Activated naive CD8-positive, alpha-beta T cell (primary cell): ENCODE measurements around the gene SETBP1.

Source experiments
- H3K27ac Mint-ChIP-seq: one replicate; pipeline ENCODE4 v1.8.0; 2021; ENCODE audit warnings: mixed read lengths
- H3K27me3 Mint-ChIP-seq: one replicate; pipeline ENCODE4 v1.8.0; 2021; ENCODE audit warnings: mixed read lengths
- H3K36me3 Mint-ChIP-seq: one replicate; pipeline ENCODE4 v1.8.0; 2021; ENCODE audit warnings: mixed read lengths
- H3K4me1 Mint-ChIP-seq: one replicate; pipeline ENCODE4 v1.8.0; 2021; ENCODE audit warnings: low read depth, mixed read lengths
- H3K4me3 Mint-ChIP-seq: one replicate; pipeline ENCODE4 v1.8.0; 2021; ENCODE audit warnings: mild to moderate bottlenecking, mixed read lengths
- H3K9me3 Mint-ChIP-seq: one replicate; pipeline ENCODE4 v1.8.0; 2021; ENCODE audit warnings: low read depth, mixed read lengths

The SETBP1 gene

GRCh38 chr18:44909191-44909719, 228.6 kb downstream of the SETBP1 start:
- no peak overlapping the region for H3K27ac Mint-ChIP-seq
- peaks cover 4% of the 10 kb centered on the region for H3K27me3 Mint-ChIP-seq
- H3K36me3 Mint-ChIP-seq, result no peaks in the 10 kb centered on the region
- peaks cover 4% of the 10 kb centered on the region for H3K9me3 Mint-ChIP-seq
- no peaks in the 10 kb centered on the region for H3K4me1 Mint-ChIP-seq
- H3K4me3 Mint-ChIP-seq, result no peak overlapping the region

- H3K4me3 Mint-ChIP-seq, result no peak overlapping the region
- no peaks in the 10 kb centered on the region for H3K4me1 Mint-ChIP-seq
- peaks cover 6% of the 10 kb centered on the region for H3K27me3 Mint-ChIP-seq
- H3K36me3 Mint-ChIP-seq, result no peaks in the 10 kb centered on the region
- no peak overlapping the region for H3K27ac Mint-ChIP-seq
- H3K9me3 Mint-ChIP-seq, result no peaks in the 10 kb centered on the region
Observed at GRCh38 chr18:44911260-44911659, 230.6 kb downstream of the SETBP1 start.

- Mint-ChIP-seq H3K27me3 (peaks cover 6% of the 10 kb centered on the region), H3K36me3 (no peaks in the 10 kb centered on the region), H3K4me3 (no peak overlapping the region), H3K27ac (no peak overlapping the region), H3K9me3 (no peaks in the 10 kb centered on the region), H3K4me1 (no peaks in the 10 kb centered on the region)
Observed at GRCh38 chr18:44911773-44912172, 231.1 kb downstream of the SETBP1 start.

- Mint-ChIP-seq H3K36me3 (no peaks in the 10 kb centered on the region), H3K4me3 (no peak overlapping the region), H3K4me1 (no peaks in the 10 kb centered on the region), H3K27ac (no peak overlapping the region), H3K27me3 (peaks cover 6% of the 10 kb centered on the region), H3K9me3 (no peaks in the 10 kb centered on the region)
Observed at GRCh38 chr18:44912740-44913478, 232.2 kb downstream of the SETBP1 start.

- H3K9me3 Mint-ChIP-seq, result no peaks in the 10 kb centered on the region
- no peaks in the 10 kb centered on the region for H3K36me3 Mint-ChIP-seq
- H3K27me3 Mint-ChIP-seq, result peaks cover 6% of the 10 kb centered on the region
- no peaks in the 10 kb centered on the region for H3K4me1 Mint-ChIP-seq
- no peak overlapping the region for H3K4me3 Mint-ChIP-seq
- no peak overlapping the region for H3K27ac Mint-ChIP-seq
Observed at GRCh38 chr18:44914028-44914427, 233.3 kb downstream of the SETBP1 start.

GRCh38 chr18:44915213-44915612, 234.5 kb downstream of the SETBP1 start:
- peaks cover 6% of the 10 kb centered on the region for H3K27me3 Mint-ChIP-seq
- H3K4me1 Mint-ChIP-seq, result no peaks in the 10 kb centered on the region
- H3K9me3 Mint-ChIP-seq, result no peaks in the 10 kb centered on the region
- no peak overlapping the region for H3K27ac Mint-ChIP-seq
- H3K4me3 Mint-ChIP-seq, result no peak overlapping the region
- no peaks in the 10 kb centered on the region for H3K36me3 Mint-ChIP-seq

GRCh38 chr18:44915661-44916060, 235.0 kb downstream of the SETBP1 start:
- H3K9me3 Mint-ChIP-seq, result no peaks in the 10 kb centered on the region
- no peaks in the 10 kb centered on the region for H3K36me3 Mint-ChIP-seq
- H3K4me3 Mint-ChIP-seq, result no peak overlapping the region
- no peak overlapping the region for H3K27ac Mint-ChIP-seq
- H3K4me1 Mint-ChIP-seq, result no peaks in the 10 kb centered on the region
- H3K27me3 Mint-ChIP-seq, result peaks cover 6% of the 10 kb centered on the region

- Mint-ChIP-seq H3K4me3 (no peak overlapping the region), H3K9me3 (no peaks in the 10 kb centered on the region), H3K36me3 (no peaks in the 10 kb centered on the region), H3K27ac (no peak overlapping the region), H3K4me1 (no peaks in the 10 kb centered on the region), H3K27me3 (peaks cover 5% of the 10 kb centered on the region)
Observed at GRCh38 chr18:44916429-44917207, 235.9 kb downstream of the SETBP1 start.

- Mint-ChIP-seq H3K4me3 (no peak overlapping the region), H3K9me3 (no peaks in the 10 kb centered on the region), H3K27ac (no peak overlapping the region), H3K27me3 (peaks cover 2% of the 10 kb centered on the region), H3K36me3 (no peaks in the 10 kb centered on the region), H3K4me1 (no peaks in the 10 kb centered on the region)
Observed at GRCh38 chr18:44917216-44918141, 236.8 kb downstream of the SETBP1 start.

GRCh38 chr18:44918142-44918476, 237.4 kb downstream of the SETBP1 start:
- H3K4me3 Mint-ChIP-seq, result no peak overlapping the region
- H3K36me3 Mint-ChIP-seq, result no peaks in the 10 kb centered on the region
- no peaks in the 10 kb centered on the region for H3K9me3 Mint-ChIP-seq
- H3K27me3 Mint-ChIP-seq, result peaks cover 2% of the 10 kb centered on the region
- H3K4me1 Mint-ChIP-seq, result no peaks in the 10 kb centered on the region
- no peak overlapping the region for H3K27ac Mint-ChIP-seq

- Mint-ChIP-seq H3K27me3 (no peaks in the 10 kb centered on the region), H3K9me3 (no peaks in the 10 kb centered on the region), H3K36me3 (no peaks in the 10 kb centered on the region), H3K27ac (no peak overlapping the region), H3K4me1 (no peaks in the 10 kb centered on the region), H3K4me3 (no peak overlapping the region)
Observed at GRCh38 chr18:44920441-44920840, 239.8 kb downstream of the SETBP1 start.

- no peak overlapping the region for H3K27ac Mint-ChIP-seq
- no peak overlapping the region for H3K4me3 Mint-ChIP-seq
- H3K27me3 Mint-ChIP-seq, result no peaks in the 10 kb centered on the region
- no peaks in the 10 kb centered on the region for H3K36me3 Mint-ChIP-seq
- H3K4me1 Mint-ChIP-seq, result no peaks in the 10 kb centered on the region
- no peaks in the 10 kb centered on the region for H3K9me3 Mint-ChIP-seq
Observed at GRCh38 chr18:44921974-44922373, 241.3 kb downstream of the SETBP1 start.

GRCh38 chr18:44922968-44923367, 242.3 kb downstream of the SETBP1 start:
- no peaks in the 10 kb centered on the region for H3K9me3 Mint-ChIP-seq
- H3K4me3 Mint-ChIP-seq, result no peak overlapping the region
- no peaks in the 10 kb centered on the region for H3K36me3 Mint-ChIP-seq
- H3K27ac Mint-ChIP-seq, result no peak overlapping the region
- H3K4me1 Mint-ChIP-seq, result no peaks in the 10 kb centered on the region
- H3K27me3 Mint-ChIP-seq, result no peaks in the 10 kb centered on the region

- Mint-ChIP-seq H3K27ac (no peak overlapping the region), H3K9me3 (no peaks in the 10 kb centered on the region), H3K4me3 (no peak overlapping the region), H3K27me3 (no peaks in the 10 kb centered on the region), H3K4me1 (no peaks in the 10 kb centered on the region), H3K36me3 (no peaks in the 10 kb centered on the region)
Observed at GRCh38 chr18:44924785-44925499, 244.3 kb downstream of the SETBP1 start.
